HCT116 (cell line): ENCODE results near the gene KCNJ4. TPM values are rescaled to one million over a fixed set of nuclear protein-coding genes. Genes with fewer than 3 reads are reported as not detected.

Source experiments
- ATAC-seq: fragments of 200-7000 bp; cut with Tn5 transposase; 2 replicates; pipeline ENCODE4 v1.9.1; 2020; ENCODE audit warnings: mild to moderate bottlenecking, moderate library complexity
- BruUV-seq: library from RNA; stranded (reverse); fragments of 400-500 nt; replicated peaks from 2 replicates; lab custom pipeline; 2021; lab: Mats Ljungman, UMichigan
- CTCF ChIA-PET: fragments of 300-600 bp; sonication (Branson Sonifier 250); formaldehyde crosslinking; loops from one replicate; lab custom pipeline; 2021; ENCODE audit warnings: antibody characterized with exemption; lab: Charles Lee
- POLR2A ChIA-PET: fragments of 300-600, 350-600 bp; sonication (Branson Sonifier 250); formaldehyde crosslinking; loops from one replicate; lab custom pipeline; 2021; ENCODE audit warnings: antibody characterized with exemption; lab: Charles Lee
- RAD21 ChIA-PET, 2 experiments: fragments of 300-600 bp; sonication (Branson Sonifier 250); formaldehyde crosslinking; loops; one replicate each; lab custom pipeline; 2023; ENCODE audit warnings: low total read pairs in 2 of 2; ENCODE audit not compliant: uncharacterized antibody in 2 of 2, unreplicated experiment in 2 of 2, low non-redundant PET in 1 of 2; lab: Charles Lee
- DNase-seq: peaks from one replicate; pipeline ENCODE4 v3.0.0-alpha.2; 2010; ENCODE audit warnings: low read depth, low spot score
- H2AFZ ChIP-seq: fragments of 200-600 bp; shearing (Covaris generic), sonication (generic); 2 replicates; pipeline ENCODE4 v1.6.1; 2017; ENCODE audit warnings: low read depth, mixed run types, mixed read lengths, antibody characterized with exemption, low read length; ENCODE audit not compliant: poor library complexity, severe bottlenecking
- H3K27ac ChIP-seq: 2 replicates; pipeline ENCODE4 v1.5.1; 2012; ENCODE audit warnings: low read depth, low read length
- H3K27me3 ChIP-seq: fragments of 200-600 bp; sonication (generic); 2 replicates; pipeline ENCODE4 v1.6.1; 2016; ENCODE audit warnings: mixed run types, low read length, mixed read lengths; ENCODE audit not compliant: insufficient read depth
- H3K36me3 ChIP-seq, 2 experiments: fragments of 200-500 bp in 1 of 2; fragments of 200-600 bp in 1 of 2; sonication (Bioruptor generic) in 1 of 2; sonication (generic) in 1 of 2; 2 replicates each; pipeline versions ENCODE4 v1.5.1 to v1.6.1; 2014 to 2016; ENCODE audit warnings: low read length in 2 of 2, inconsistent platforms in 1 of 2, mixed read lengths in 1 of 2, mixed run types in 1 of 2; ENCODE audit not compliant: insufficient read depth in 2 of 2, control insufficient read depth in 1 of 2
- H3K4me1 ChIP-seq, 2 experiments: fragments of 200-600 bp in 1 of 2; sonication (generic) in 1 of 2; 2 replicates each; pipeline versions ENCODE4 v1.5.1 to v1.6.1; 2012 to 2017; ENCODE audit warnings: low read length in 2 of 2, inconsistent platforms in 1 of 2, mild to moderate bottlenecking in 1 of 2, mixed read lengths in 1 of 2, mixed run types in 1 of 2, moderate library complexity in 1 of 2; ENCODE audit not compliant: insufficient read depth in 2 of 2, control insufficient read depth in 1 of 2
- H3K4me2 ChIP-seq: fragments of 200-600 bp; sonication (generic); 2 replicates; pipeline ENCODE4 v1.6.1; 2017; ENCODE audit warnings: mixed run types, low read length, mixed read lengths
- H3K4me3 ChIP-seq, 2 experiments: fragments of 200-600 bp in 1 of 2; sonication (generic) in 1 of 2; replicated peaks in 1 of 2; 2 replicates each; pipeline ENCODE4 v1.5.1; 2011 to 2016; ENCODE audit warnings: low read length in 2 of 2, control low read depth in 1 of 2, low read depth in 1 of 2, mild to moderate bottlenecking in 1 of 2, mixed read lengths in 1 of 2, mixed run types in 1 of 2
- H3K79me2 ChIP-seq: fragments of 200-600 bp; sonication (generic); 2 replicates; pipeline ENCODE4 v1.6.1; 2017; ENCODE audit warnings: mild to moderate bottlenecking, mixed run types, low read length, moderate library complexity, mixed read lengths; ENCODE audit not compliant: insufficient read depth
- H3K9ac ChIP-seq: fragments of 200-600 bp; sonication (generic); 2 replicates; pipeline ENCODE4 v1.6.1; 2016; ENCODE audit warnings: low read length, mixed read lengths
- H3K9me2 ChIP-seq: fragments of 200-600 bp; sonication (generic), shearing (Covaris generic); 2 replicates; pipeline ENCODE4 v1.6.1; 2017; ENCODE audit warnings: mixed run types, mild to moderate bottlenecking, moderate library complexity; ENCODE audit not compliant: insufficient read depth
- H3K9me3 ChIP-seq, 2 experiments: fragments of 200-500 bp in 1 of 2; fragments of 200-600 bp in 1 of 2; sonication (Bioruptor generic) in 1 of 2; sonication (generic) in 1 of 2; 2 replicates each; pipeline ENCODE4 v1.6.1; 2014 to 2017; ENCODE audit warnings: low read length in 2 of 2, mixed read lengths in 2 of 2, inconsistent platforms in 1 of 2, low read depth in 1 of 2, mild to moderate bottlenecking in 1 of 2, mixed run types in 1 of 2, moderate library complexity in 1 of 2; ENCODE audit not compliant: control insufficient read depth in 1 of 2, insufficient read depth in 1 of 2
- H4K20me1 ChIP-seq: fragments of 200-600 bp; sonication (generic), shearing (Covaris generic); 2 replicates; pipeline ENCODE4 v1.6.1; 2017; ENCODE audit warnings: mixed run types, mild to moderate bottlenecking, moderate library complexity; ENCODE audit not compliant: insufficient read depth
- CTCF ChIP-seq, 3 experiments: fragments of 200-600 bp in 1 of 3; sonication (generic) in 1 of 3; IDR thresholded peaks in 2 of 3; conservative IDR thresholded peaks in 1 of 3; 2 replicates each; pipeline ENCODE4 v1.5.1; 2012 to 2017; ENCODE audit warnings: low read depth in 2 of 3, low read length in 2 of 3, antibody characterized with exemption in 1 of 3, borderline replicate concordance in 1 of 3, control low read depth in 1 of 3, mild to moderate bottlenecking in 1 of 3, mixed read lengths in 1 of 3, mixed run types in 1 of 3, moderate library complexity in 1 of 3; ENCODE audit not compliant: insufficient read depth in 1 of 3
- EZH2 ChIP-seq: fragments of 200-600 bp; sonication (generic); IDR thresholded peaks from 2 replicates; pipeline ENCODE4 v1.6.1; 2017; ENCODE audit warnings: antibody characterized with exemption, mixed run types
- FOSL1 ChIP-seq: IDR thresholded peaks from 2 replicates; pipeline ENCODE4 v1.6.1; 2012; ENCODE audit warnings: low read depth
- MAX ChIP-seq: IDR thresholded peaks from 2 replicates; pipeline ENCODE4 v1.6.1; 2012
- POLR2A ChIP-seq: IDR thresholded peaks from 2 replicates; pipeline ENCODE4 v1.7.0; 2011; ENCODE audit warnings: borderline replicate concordance; ENCODE audit not compliant: insufficient read depth, insufficient read length; ENCODE audit errors: extremely low read depth
- REST ChIP-seq: IDR thresholded peaks from 2 replicates; pipeline ENCODE4 v1.6.1; 2012; ENCODE audit warnings: low read depth
- TCF7L2 ChIP-seq: IDR thresholded peaks from 2 replicates; pipeline ENCODE4 v1.7.0; 2011; ENCODE audit warnings: borderline replicate concordance, inconsistent platforms; ENCODE audit not compliant: insufficient read depth, insufficient read length; ENCODE audit errors: extremely low read depth
- intact Hi-C: fragments of 100-400 bp; cut with micrococcal nuclease; formaldehyde crosslinking; loops from 2 replicates; pipeline ENCODE4 v1.10.0; 2022
- total RNA-seq: library from RNA; stranded (reverse); gene quantifications from one replicate; pipeline ENCODE4 v1.2.1, GENCODE V29; 2021; ENCODE audit not compliant: unreplicated experiment

Gene KCNJ4
- total RNA-seq, 1 experiment from 2014 or later, result not detected

DNA sequence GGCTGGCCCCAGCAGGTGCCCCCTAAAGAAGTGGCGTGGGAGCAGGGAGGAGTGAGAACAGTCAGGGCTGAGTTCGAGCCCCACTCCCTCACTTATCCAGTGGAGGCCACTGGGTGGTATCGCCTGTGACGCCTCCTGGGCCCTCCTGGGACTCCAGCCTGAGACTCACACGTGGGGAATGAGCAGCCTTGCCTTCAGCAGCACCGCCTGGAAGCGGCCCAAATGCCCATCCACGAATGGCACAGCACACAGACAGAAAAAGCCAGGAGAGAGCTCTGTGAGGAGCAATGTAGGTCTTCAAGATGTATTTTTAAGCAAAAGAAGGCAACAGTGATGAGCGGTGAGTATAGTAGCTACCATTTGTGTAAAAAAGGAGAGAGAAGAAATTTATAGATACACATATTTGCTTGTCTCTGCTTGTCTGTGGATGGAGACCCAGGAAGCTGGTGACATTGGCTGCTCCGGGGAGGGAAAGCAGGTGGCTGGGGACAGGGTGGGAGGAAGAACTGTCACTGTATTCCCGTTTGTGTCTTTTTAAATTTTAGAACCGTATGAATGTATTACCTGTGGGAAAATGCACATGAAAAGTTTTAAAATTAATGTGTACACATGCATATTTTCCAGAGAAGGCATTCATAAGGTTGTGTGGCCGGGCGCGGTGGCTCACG, 13.2 kb downstream of the KCNJ4 start:
- RAD21 ChIA-PET, result no interaction called here

More for the DNA sequence above, 13.2 kb downstream of the KCNJ4 start:
- no peaks in the 10 kb centered on the region for H4K20me1 ChIP-seq
- no peak overlapping the region for H2AFZ ChIP-seq
- no peaks in the 10 kb centered on the region for H3K79me2 ChIP-seq
- no peak overlapping the region for H3K9ac ChIP-seq
- POLR2A ChIA-PET, result no interaction called here
- intact Hi-C loops, result no loop called here
- BruUV-seq, result no TSS peak
- H3K4me3 ChIP-seq, result no peak overlapping the region
- H3K9me3 ChIP-seq, result no peaks in the 10 kb centered on the region
- no peaks in the 10 kb centered on the region for H3K27me3 ChIP-seq
- DNase-seq, result no peak
- TF ChIP-seq CTCF (IDR thresholded peaks at IDR 0.05 in 2 of 3, conservative IDR thresholded peaks at IDR 0.05 in 1 of 3; ENCODE audit: borderline replicate concordance in 1 of 3, insufficient read depth in 1 of 3, low read depth in 2 of 3, low read length in 2 of 3), result no peak
- TF ChIP-seq MAX, result no peak
- TF ChIP-seq TCF7L2, result no peak
- no peak for TF ChIP-seq EZH2
- no peak for TF ChIP-seq FOSL1
- no peak for TF ChIP-seq REST
- no peak for TF ChIP-seq POLR2A
- CTCF ChIA-PET, result no interaction called here
- H3K4me2 ChIP-seq, result no peak overlapping the region
- H3K9me2 ChIP-seq, result no peaks in the 10 kb centered on the region
- H3K36me3 ChIP-seq, result no peaks in the 10 kb centered on the region
- H3K4me1 ChIP-seq, result no peaks in the 10 kb centered on the region
- no peak for ATAC-seq
- H3K27ac ChIP-seq, result no peak overlapping the region
